NCI-H2171 treated with DMSO at 0.1 percent for 48 hours (cell line): ENCODE measurements around the gene LZTR1.
"Not testable (repeated sequence)": the region's sequence is repeated elsewhere in the genome, so short reads cannot be mapped to it uniquely, and the experiment has no call there.

ENCODE experiments used
- DNase-seq: peaks from one replicate; lab custom pipeline; 2025; lab: John Stamatoyannopoulos, UW

The LZTR1 gene

GRCh38 chr22:20965888-20966855, 15.9 kb upstream of the LZTR1 start:
- no peak for DNase-seq

GRCh38 chr22:20966883-20967696, 15.0 kb upstream of the LZTR1 start, which contains the start of gene AIFM3:
AIFM3 (plus strand) TSS chr22:20967255; CDS start chr22:20967945, 690 bp downstream.
- no peak for DNase-seq

- DNase-seq, result no peak
These were observed 14.3 kb upstream of the LZTR1 start for GRCh38 chr22:20967697-20968211.

GRCh38 chr22:20968281-20968977, 13.7 kb upstream of the LZTR1 start:
- no peak for DNase-seq

- DNase-seq, result no peak
These were observed 11.0 kb upstream of the LZTR1 start for GRCh38 chr22:20970939-20971657.

- DNase-seq, result not testable (repeated sequence)
These were observed 9.9 kb upstream of the LZTR1 start for GRCh38 chr22:20972014-20972694.

- no peak for DNase-seq
These were observed 9.0 kb upstream of the LZTR1 start for GRCh38 chr22:20972933-20973577.

- DNase-seq, result no peak
These were observed 8.3 kb upstream of the LZTR1 start for GRCh38 chr22:20973634-20974286.

- no peak for DNase-seq
These were observed 7.7 kb upstream of the LZTR1 start for GRCh38 chr22:20974336-20974955.

- no peak for DNase-seq
These were observed 6.4 kb upstream of the LZTR1 start for GRCh38 chr22:20975541-20976290.

- no peak for DNase-seq
These were observed 5.7 kb upstream of the LZTR1 start for GRCh38 chr22:20976291-20976877.

GRCh38 chr22:20977019-20977418, 5.1 kb upstream of the LZTR1 start:
- DNase-seq, result no peak

- no peak for DNase-seq
These were observed 4.5 kb upstream of the LZTR1 start for GRCh38 chr22:20977516-20978170.

GRCh38 chr22:20978419-20978818, 3.7 kb upstream of the LZTR1 start:
- no peak for DNase-seq

- no peak for DNase-seq
These were observed 2.8 kb upstream of the LZTR1 start for GRCh38 chr22:20979243-20979809.

- no peak for DNase-seq
These were observed 2.1 kb upstream of the LZTR1 start for GRCh38 chr22:20979940-20980453.

- no peak for DNase-seq
These were observed 1.6 kb upstream of the LZTR1 start for GRCh38 chr22:20980523-20980922.
